RCC 7860 (cell line): ENCODE results near the gene SH2D3A.
A peak's percentile ranks its signal among the peaks of the same experiment; 100 is the strongest.
"Not testable (repeated sequence)": the region's sequence is repeated elsewhere in the genome, so short reads cannot be mapped to it uniquely, and the experiment has no call there.

ENCODE experiments used
- DNase-seq: peaks from one replicate; pipeline ENCODE4 v3.0.0-alpha.2; 2015; ENCODE audit warnings: low spot score
- FAIRE-seq: peaks from 2 replicates; lab custom pipeline; 2012; peaks lifted over from hg19 to GRCh38; lab: Jason Lieb, UNC

Gene SH2D3A

DNA sequence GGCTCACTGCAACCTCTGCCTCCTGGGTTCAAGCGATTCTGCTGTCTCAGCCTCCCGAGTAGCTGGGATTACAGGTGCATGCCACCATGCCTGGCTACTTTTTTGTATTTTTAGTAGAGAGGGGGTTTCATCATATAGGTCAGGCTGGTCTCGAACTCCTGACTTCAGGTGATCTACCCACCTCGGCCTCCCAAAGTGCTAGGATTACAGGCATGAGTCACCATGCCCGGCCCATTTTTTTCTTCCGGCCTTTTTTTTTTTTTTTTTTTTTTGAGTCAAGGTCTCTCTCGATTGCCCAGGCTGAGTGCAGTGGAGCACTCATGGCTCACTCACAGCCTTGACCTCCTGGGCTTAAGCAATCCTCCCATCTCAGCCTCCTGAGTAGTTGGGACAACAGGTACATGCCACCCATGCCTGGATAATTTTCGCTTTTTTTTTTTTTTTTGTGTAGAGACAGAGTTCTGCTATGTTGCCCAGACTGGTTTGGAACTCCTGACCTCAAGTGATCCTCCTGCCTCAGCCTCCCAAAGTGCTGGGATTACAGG, 4.9 kb downstream of the SH2D3A start:
- DNase-seq, FAIRE-seq: not testable (repeated sequence)

DNA sequence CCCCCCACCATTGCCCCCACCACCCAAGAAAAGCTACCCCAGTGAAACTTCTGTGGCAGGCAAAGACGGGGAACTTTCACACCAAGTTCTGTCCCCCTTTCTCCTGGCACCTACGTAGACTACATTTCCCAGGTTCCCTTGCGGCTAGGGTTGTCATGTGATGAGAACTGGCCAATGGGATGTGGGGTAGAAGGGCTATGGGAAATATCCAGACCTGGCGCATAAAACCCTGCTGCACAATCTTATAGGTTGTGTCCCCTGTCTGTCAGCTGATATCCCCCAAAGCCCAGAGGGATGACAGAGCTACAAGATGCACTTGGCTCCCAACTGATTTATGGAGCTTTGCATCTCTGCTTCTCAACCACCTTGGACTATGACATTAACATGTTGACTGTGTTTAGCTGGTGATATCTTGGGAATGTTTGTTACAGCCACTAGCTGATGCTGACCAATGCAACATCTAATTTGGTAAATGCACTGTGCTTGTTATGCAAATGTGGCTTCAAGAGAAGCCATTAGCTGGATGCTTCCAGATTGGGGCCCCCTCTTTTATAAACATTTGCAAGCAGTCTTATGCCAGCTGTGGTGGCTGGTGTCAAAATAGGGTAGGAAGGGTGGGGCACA, 6.1 kb downstream of the SH2D3A start:
- FAIRE-seq = no peak
- no peak for DNase-seq

DNA sequence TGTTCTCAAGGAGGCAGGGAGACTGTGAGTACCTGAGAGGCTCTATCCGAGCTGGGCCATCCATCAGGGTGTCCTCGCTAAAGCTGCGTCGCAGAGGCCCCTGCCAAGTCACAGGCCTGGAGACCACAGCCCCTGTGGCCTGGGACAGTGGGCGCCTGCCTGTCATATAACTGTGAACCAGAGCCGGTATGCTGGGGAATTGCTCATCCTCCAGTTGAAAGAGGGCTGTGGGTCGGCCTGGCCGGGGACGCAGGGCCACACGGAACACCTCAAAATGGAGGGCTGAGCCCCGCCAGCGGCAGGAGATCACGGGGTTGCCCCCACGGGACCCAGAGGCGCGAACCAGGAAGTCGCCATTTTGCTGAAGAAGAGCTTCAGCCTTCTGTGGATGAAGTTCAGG, 6.6 kb downstream of the SH2D3A start:
- DNase-seq = no peak
- no peak for FAIRE-seq

DNA sequence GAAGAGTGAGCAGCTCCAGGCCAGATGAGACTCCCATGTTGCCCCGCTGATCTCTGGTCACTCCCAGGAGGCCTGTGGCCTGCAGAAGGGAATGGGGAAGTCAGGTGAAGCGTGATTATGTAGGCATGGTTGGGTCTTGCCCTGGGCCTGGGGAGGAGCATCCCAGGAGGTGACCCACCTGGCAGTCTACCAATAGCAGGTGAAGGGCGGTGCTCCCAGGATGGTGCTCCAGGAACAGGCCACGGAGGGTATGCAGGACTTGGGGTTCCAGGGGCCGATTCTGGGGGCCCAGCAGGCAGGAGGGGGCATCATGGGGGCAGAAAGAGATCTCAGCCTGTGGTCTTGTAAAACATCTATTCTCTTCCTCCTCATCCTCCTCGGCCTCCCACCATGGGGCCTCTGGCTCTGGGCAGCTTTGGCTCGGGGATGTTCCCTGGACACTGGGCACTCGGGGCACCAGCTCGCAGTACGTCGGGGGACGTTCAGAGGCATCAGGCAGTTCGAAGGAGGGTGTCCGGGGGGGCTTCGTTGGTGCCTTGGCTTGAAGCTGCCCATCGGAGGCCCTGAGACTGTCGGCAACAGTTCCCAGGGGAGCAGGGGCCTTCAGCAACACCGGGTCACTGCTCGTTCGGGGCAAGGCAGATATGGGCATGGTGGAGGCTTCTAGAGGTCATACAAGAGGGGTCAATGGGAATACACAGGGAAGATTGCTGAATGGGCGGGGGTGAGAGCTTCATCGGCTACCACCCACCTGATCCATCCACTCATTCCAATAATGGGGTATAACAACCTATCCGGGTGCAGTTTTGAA, 12.4 kb downstream of the SH2D3A start:
- DNase-seq = no peak
- no peak for FAIRE-seq

DNA sequence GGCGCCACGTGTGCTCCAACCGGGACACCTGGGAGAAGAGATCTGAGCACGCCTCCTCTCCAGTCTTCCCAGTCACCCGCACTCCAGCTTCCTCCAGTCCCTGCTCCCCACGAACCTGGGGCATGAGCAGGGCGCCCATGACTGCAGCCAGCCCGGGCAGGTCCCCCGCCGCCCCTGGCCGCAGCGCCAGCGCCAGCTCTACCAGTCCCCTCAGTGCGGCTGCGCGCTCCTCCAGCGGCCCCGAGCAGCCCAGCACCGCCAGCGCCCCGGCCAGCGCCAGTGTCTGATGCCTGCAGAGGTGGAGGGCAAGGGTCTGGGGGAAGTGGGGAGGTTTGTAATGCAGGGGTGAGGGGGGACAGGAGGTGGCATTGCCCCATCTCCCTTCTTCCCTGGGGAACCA, 13.1 kb downstream of the SH2D3A start:
- FAIRE-seq (no peak), DNase-seq (no peak)

DNA sequence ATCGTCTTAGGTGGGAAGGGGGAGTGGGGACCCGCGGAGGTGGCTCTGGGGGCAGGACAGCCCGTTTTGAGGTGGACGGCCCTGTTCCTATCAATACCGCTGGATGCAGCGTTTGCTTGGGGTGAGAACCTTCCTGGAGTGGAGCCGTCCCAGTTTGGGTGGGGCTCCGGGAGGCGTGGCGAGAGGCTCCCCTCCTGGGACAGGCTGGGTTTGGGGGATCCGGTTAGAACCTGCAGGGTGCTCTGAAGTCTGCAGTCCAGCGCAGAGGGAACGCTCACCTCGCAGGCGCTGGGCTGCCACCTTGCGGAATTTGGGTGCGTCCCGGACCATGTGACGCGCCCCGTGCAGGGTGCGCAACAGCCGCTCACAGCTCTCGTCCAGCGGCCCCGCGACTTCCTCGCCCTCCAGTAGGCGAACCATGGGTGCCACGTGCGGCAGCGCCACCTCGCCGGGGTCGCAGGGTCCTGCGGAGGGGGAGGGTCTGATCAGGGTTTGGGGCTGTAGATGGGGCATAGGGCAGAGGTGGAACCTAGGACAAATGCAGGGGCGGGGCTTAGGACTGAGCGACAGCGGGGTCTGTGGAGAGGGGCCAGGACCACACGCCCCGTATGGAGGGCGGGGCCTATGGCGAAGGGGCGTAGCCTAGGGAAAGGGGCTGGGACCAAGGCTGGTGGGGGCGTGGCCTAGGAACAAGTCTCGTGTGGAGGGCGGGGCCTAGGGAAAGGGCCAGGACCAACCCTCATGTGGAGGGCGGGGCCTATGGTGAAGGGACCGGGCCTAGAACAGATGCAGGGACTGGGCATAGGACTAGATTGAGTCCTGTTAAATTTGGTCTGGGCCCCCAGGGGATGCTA, 13.8 kb downstream of the SH2D3A start:
- DNase-seq = no peak

DNA sequence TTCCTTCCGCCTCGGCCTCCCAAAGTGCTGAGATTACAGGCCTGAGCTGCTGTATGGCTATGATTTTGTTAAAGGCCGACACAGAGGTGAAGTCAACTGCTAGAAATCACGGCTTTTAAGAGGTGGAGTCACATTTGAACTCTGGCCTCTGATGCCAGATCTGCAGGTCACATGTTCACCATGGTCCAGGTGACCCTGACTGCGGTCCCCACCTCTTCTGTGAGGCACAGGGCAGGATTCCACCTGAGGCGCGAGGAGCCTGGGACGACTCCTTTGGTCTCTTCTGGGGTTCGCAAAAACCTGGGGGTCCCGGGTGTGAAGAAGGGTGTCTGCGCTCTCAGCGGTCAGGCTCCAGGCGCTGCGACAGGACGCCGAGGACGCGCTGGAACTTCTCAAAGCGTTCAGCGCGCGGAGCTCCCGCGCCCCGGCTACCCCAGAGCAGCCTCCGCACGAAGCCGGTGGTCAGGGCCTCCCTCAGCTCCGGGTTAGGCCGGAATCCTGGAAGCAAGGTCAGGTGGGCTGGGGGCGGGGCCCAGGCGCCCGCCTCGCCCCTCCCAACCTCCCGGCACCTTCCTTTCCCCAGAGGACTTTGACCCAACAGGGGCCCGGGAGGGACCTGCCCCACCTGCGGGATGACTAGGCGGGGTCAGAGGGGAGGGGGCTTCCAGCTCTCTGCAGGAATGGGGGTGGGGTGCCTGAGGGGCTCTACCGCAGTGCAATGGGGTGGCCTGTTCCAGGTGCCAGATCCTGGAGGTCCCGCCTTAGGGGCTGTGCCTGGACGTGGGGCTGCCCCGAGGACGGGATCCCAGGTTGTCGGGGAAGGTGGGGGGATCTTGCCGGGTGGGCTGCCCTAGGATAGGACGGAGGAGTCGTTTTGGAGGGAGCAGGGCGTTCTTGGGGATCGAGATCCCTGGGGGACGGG, 14.7 kb downstream of the SH2D3A start:
- FAIRE-seq (no peak), DNase-seq (no peak)

More for the DNA sequence above, 13.8 kb downstream of the SH2D3A start:
- no peak for FAIRE-seq

DNA sequence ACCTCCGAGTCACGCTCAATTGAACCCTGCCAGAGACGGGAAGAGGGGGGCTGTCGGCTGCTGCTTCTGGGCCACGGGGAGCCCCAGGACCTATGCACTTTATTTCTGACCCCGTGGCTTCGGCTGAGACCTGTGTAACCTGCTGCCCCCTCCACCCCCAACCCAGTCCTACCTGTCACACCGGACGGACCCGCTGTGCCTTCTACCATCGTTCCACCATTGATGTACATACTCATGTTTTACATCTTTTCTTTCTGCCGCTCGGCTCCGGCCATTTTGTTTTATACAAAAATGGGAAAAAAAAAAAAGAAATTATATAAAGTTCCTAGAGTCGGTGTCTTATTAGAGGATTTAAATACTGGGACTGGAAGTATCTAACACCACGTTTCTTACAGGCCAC, 16.0 kb downstream of the SH2D3A start:
- FAIRE-seq = no peak
- no peak for DNase-seq

DNA sequence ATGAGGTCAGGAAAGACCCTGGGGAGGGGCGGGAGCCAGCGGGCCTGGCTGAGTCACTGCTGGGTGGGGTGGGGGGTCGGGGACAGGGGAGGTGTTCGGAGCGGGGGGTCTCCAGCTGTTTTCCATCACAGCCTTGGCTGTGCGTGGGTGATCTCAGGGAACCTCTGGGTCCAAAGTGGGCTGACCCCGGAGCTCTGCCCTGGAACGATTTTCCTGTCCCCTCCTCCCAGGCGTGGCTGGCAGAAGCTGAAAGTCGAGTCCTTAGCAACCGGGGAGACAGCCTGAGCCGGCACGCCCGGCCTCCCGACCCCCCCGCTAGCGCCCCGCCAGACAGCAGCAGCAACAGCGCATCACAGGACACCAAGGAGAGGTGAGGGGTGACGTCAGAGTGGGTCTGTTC, 17.2 kb downstream of the SH2D3A start:
- no peak for DNase-seq
- no peak for FAIRE-seq

DNA sequence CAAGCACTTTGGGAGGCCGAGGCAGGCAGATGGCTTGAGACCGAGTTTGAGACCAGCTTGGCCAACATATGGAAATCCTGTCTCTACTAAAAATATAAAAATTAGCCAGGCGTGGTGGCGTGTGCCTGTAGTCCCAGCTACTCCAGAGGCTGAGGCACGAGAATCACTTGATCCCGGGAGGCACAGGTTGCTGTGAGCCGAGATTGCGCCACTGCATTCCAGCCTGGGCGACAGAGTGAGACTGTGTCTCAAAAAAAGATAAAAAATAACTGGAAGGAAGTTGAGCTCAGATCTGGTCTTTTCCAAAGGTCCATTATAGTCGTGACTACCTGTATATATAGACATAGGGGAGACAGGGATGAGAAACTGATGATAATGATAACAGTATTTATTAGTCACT, 18.7 kb downstream of the SH2D3A start:
- not testable (repeated sequence) for FAIRE-seq

DNA sequence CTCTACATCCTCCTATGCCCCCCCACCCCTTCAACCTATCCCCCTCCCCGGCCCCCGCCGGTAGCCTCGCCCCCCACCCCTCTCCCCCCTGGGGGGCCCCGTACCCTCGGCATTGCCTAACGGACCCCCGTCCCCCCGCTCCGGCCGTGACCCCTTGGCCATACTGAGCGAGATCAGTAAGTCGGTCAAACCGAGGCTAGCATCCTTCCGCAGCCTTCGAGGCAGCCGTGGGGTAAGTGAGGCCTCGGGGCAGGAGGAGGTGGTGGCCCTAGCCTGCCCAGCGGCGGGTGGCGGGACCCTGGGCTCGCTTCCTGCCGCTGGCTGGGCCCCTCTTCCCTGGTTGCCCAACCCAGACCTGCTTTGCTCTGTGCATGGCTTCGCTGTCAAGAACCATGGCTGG, 21.3 kb downstream of the SH2D3A start:
- DNase-seq (no peak), FAIRE-seq (no peak)

More for the DNA sequence above, 18.7 kb downstream of the SH2D3A start:
- not testable (repeated sequence) for DNase-seq

DNA sequence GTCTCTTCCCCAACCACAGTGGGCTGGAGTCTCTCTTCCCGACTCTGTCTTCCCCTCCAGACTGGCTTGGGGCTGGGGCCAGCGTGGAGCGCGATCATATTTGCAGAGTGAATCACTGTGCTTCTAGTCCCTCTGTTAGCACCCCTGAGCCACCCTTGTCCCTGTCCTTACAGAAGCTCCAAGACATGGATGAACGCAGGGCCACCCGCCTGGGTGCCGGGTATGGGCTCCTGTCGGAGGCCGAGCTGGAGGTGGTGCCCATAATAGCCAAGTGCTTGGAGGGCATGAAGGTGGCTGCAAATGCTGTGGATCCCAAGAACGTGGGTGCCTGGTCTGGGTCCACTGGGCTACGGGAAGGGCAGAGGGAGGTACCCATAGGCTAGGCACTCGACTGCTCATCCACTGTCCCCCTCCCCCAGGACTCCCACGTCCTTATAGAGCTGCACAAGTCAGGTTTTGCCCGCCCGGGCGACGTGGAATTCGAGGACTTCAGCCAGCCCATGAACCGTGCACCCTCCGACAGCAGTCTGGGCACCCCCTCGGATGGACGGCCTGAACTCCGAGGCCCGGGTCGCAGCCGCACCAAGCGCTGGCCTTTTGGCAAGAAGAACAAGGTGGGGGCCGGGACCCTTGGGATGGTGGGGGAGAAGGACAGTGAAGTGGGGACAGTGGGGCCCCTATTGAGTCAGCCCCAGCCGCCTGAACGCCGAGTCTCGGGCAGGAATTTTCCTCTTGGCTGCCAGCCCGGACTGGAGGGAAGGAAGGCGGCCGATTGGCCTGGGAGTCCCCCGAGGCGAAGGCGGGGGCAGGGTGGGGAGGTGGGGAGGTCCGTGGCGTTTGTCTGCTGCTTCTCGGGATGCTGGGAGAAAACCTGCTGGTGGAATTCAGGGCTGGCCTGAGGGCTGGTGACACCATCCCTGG, 22.6 kb downstream of the SH2D3A start:
- FAIRE-seq (peak; percentile 83), DNase-seq (peak; percentile 80)

DNA sequence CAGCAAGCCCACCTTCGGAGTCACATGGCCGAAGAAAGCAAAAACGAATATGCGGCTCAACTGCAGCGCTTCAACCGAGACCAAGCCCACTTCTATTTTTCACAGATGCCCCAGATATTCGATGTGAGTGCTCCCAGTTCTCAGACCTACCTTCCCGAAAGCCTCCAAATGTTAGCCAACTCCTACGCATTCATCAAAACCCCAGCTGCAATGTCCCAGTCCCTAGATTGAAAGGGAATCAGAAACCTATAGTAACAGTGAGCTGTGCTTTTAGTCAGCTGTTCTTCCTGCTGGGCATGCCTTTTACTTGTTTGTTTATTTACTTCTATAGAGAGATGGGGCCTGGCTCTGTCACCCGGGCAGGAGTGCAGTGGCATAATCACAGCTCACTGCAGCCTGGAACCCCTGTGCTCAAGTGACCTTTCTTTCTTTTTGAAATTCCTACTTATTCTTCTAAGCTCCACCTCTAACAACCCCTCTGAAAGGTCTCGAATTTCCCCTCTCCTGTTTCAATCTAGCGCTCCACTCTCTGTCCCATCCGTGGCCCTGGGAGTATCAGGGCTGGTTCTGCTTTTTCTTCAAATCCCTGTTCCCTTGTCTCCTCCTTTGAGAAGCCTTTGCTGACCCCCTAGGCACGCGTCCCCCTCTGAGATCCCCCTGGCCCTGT, 23.4 kb downstream of the SH2D3A start:
- no peak for DNase-seq
- FAIRE-seq = no peak

DNA sequence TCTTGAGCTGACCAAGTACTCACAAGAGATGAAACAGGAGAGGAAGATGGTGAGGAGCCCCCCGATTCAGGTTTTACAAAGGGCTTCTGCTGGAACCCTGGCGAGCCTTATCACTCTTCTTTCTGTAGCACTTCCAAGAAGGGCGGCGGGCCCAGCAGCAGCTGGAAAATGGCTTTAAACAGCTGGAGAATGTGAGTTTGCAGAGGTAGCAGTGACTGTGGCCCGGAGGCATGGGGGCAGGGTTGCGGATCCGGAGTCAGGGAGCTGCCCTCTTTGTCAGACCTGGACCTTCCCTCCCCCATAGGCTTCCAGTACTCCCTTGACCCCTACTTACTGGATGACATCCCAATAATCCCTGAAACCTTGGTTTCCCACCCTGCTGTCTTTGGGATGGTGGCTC, 24.2 kb downstream of the SH2D3A start:
- DNase-seq (no peak), FAIRE-seq (no peak)

DNA sequence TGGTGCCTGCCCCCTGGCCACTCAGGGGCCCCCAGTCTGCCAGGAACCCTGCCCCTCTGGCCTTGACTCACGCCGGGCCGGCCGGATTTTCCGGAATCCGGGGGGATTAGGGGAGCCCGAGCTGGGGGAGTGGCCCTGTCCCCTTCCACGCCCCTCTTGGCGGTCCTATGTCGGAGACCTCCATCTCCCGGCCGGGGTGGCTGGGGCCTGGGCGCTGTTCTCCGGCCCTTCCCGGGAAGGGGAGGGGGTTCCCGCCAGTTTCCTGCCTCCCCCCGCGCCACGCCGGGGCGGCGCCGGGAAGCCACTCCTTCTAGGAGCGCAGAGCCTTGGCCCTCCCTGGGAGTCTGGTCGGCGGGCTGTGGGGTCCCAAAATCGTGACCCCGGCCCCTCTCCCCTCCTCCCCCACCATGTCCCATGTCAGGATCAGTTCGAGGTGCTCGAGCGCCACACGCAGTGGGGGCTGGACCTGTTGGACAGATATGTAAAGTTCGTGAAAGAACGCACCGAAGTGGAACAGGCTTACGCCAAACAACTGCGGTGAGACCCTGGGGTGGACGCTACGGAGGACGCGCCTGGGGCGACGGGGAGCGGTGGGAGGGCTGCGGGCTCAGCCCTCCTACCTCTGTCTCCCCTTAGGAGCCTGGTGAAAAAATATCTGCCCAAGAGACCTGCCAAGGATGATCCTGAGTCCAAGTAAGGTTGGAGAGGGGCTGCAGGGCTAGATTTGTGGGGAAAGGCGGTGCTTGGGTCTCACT, 26.5 kb downstream of the SH2D3A start:
- DNase-seq = no peak
- no peak for FAIRE-seq

DNA sequence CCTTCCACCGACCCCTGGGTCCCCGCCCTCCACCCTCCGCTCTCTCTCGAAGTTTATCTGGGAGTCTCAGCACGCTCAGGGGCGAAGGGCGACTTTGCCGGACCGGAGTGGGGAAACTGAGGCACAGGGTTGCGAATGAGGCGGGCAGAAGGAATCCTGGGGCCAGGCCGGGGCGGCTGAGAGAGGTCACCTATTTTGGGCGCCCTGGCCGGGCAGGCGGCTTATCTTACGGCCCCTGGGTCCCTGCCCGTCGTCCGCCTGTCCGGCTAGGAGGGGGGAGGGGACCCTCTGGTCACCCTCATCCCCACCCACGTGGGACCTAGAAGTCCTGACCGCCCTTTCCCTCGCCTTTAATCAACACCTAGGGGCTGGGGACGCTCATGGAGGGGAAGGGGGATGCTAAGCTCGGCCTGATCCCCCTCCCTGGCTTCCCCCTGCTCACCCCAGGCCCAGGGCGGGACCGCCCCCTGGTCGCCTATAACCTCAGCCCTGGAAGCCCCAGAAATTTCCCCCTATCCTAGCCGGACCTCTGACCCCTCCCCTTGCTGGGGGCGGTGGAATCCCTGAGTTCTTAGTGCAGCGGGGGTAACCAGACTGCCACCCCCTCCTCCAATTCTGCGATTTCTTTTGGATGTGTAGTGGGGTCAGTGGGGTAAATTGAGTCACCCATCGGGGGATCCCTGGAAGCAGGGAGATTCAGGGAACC, 27.2 kb downstream of the SH2D3A start:
- no peak for FAIRE-seq
- DNase-seq = no peak

DNA sequence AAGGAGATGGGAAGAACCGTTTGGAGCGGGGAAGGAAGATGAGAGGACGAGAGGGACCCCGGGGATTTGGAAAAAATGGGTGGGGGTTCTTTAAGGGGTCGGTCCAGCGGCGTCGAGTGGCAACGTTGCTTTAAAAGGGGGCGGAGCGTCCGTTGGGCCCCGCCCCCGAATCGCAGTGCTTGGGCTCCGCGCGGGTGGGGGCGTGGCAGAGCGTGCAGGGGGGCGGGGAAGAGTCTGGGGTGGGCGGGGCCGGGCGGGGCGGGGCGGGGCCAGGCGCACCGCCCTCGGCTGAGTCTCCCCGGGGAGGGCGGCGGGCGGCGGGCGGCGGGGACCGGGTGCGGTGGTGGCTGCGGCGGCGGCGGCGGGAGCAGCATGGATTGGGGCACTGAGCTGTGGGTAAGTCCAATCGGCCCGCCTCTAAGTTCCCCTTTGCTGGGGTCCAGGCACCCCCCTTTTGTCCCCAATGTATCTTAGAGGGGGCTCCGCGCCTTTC, 27.8 kb downstream of the SH2D3A start, which contains the start of gene TRIP10:
TRIP10 (plus strand) TSS at position 291 of the 493 bp plus-strand sequence; CDS start at position 373, 82 bp downstream.
- FAIRE-seq = no peak
- DNase-seq = peak; percentile 57
